Activated CD8-positive, alpha-beta T cell treated with anti-CD3 and anti-CD28 coated beads, Interleukin-2, amount 10 ng/mL, durations not matched to agents 7 days and 5 days (primary cell): ENCODE data around the gene FBXW4. TPM values are rescaled to one million over a fixed set of nuclear protein-coding genes. Genes with fewer than 3 reads are reported as not detected.

ENCODE experiments used
- ATAC-seq: fragments of 150-1000 bp; cut with Tn5 transposase; one replicate; pipeline ENCODE4 v1.10.0; 2021; ENCODE audit warnings: moderate library complexity
- CTCF ChIA-PET: fragments of 350-600 bp; sonication (Branson Sonifier 250); formaldehyde crosslinking; loops from one replicate; lab custom pipeline; 2021; ENCODE audit warnings: antibody characterized with exemption; lab: Charles Lee
- POLR2A ChIA-PET: fragments of 350-600 bp; sonication (Branson Sonifier 250); formaldehyde crosslinking; loops from one replicate; lab custom pipeline; 2021; ENCODE audit warnings: antibody characterized with exemption; lab: Charles Lee
- DNase-seq: peaks from one replicate; pipeline ENCODE4 v3.0.0-alpha.2; 2020
- H3K27ac Mint-ChIP-seq: one replicate; pipeline ENCODE4 v1.8.0; 2021; ENCODE audit warnings: mild to moderate bottlenecking, mixed read lengths
- H3K27me3 Mint-ChIP-seq: one replicate; pipeline ENCODE4 v1.8.0; 2021; ENCODE audit warnings: low read depth, mixed read lengths
- H3K36me3 Mint-ChIP-seq: one replicate; pipeline ENCODE4 v1.8.0; 2021; ENCODE audit warnings: low read depth, mixed read lengths
- H3K4me1 Mint-ChIP-seq: one replicate; pipeline ENCODE4 v1.8.0; 2021; ENCODE audit warnings: low read depth, mixed read lengths
- H3K4me3 Mint-ChIP-seq: one replicate; pipeline ENCODE4 v1.8.0; 2021; ENCODE audit warnings: mild to moderate bottlenecking, mixed read lengths
- H3K9me3 Mint-ChIP-seq: one replicate; pipeline ENCODE4 v1.8.0; 2022; ENCODE audit warnings: mixed read lengths; ENCODE audit not compliant: insufficient read depth
- total RNA-seq, 2 experiments: library from RNA; stranded (reverse); gene quantifications; one replicate each; pipeline ENCODE4 v1.2.3, GENCODE V29; 2021

The FBXW4 gene, protein sequence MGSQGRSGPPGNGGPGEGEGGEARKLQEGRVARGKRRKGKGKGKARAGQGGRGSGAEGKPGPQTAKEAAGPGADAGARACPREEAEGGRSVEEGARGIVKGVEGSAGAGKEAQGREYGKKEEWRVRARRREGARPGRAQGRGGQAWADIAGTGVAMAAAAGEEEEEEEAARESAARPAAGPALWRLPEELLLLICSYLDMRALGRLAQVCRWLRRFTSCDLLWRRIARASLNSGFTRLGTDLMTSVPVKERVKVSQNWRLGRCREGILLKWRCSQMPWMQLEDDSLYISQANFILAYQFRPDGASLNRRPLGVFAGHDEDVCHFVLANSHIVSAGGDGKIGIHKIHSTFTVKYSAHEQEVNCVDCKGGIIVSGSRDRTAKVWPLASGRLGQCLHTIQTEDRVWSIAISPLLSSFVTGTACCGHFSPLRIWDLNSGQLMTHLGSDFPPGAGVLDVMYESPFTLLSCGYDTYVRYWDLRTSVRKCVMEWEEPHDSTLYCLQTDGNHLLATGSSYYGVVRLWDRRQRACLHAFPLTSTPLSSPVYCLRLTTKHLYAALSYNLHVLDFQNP
- total RNA-seq = 10 to 100 TPM; 36.7 to 39.3 TPM

DNA sequence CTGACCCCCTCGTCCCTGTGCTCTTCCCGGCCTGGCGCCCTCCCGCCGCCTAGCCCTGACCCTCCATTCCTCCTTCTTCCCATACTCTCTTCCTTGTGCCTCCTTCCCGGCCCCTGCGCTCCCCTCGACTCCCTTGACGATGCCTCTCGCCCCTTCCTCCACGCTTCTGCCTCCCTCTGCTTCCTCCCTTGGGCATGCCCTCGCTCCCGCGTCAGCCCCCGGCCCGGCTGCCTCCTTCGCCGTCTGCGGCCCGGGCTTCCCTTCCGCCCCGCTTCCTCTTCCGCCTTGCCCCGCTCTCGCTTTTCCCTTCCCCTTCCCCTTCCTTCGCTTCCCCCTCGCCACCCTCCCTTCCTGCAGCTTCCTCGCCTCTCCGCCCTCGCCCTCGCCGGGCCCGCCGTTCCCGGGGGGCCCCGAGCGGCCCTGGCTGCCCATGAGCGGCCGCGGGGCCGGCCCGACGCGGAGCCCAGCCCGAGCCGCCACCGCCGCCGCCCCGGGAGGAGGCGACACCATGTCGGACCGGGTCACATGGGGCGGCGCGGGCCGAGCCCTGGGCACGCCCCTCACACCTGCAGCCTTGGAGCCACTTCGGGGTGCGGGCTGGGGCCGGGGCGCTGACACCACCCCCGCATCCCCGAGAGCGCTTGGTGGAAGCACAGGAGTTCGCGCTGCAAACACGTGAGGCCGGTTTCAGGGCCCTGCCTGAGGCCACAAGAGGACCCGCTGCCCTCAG is at the start of gene FBXW4:
Gene FBXW4, minus strand, starts transcription at position 497 of the 730 bp plus-strand sequence. Its CDS starts 65 bp downstream, at position 432.
- ChIA-PET POLR2A (interaction anchor here (0.5 to 1.7 kb wide), 5 partner anchors 10 to 1160 kb away, joined by 3 to 10 read pairs (median 8); partner anchors contain the start of gene OGA), CTCF (interaction anchor here (0.9 to 1.8 kb wide), 5 partner anchors 21 to 92 kb away, joined by 3 to 7 read pairs (median 5); partner anchors contain the start of gene NPM3)
- Mint-ChIP-seq H3K4me1 (peaks cover 35% of the 10 kb centered on the region), H3K27me3 (no peaks in the 10 kb centered on the region), H3K9me3 (no peaks in the 10 kb centered on the region), H3K4me3 (peak within 1 kb of the TSS; percentile 97), H3K27ac (peak within 1 kb of the TSS; percentile 98), H3K36me3 (peaks cover 7% of the 10 kb centered on the region)
- ATAC-seq = peak; percentile 80
- DNase-seq = peak; percentile 70

DNA sequence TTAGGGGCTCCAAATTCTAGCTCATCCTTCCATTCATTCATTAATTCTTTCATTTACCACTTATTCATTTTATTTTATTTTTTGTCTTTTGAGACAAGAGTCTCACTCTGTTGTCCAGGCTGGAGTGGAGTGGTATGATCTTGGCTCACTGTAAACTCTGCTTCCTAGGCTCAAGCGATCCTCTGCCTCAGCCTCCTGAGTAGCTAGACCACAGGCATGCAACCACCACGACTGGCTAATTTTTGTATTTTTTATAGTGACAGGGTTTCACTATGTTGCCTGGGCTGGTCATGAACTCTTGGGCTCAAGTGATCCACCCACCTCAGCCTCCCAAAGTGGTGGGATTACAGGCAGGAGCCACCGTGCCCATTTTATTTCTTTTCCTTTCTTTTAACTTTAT is 49.3 kb upstream of the FBXW4 start:
- no peaks in the 10 kb centered on the region for H3K36me3 Mint-ChIP-seq
- ATAC-seq = no peak

DNA sequence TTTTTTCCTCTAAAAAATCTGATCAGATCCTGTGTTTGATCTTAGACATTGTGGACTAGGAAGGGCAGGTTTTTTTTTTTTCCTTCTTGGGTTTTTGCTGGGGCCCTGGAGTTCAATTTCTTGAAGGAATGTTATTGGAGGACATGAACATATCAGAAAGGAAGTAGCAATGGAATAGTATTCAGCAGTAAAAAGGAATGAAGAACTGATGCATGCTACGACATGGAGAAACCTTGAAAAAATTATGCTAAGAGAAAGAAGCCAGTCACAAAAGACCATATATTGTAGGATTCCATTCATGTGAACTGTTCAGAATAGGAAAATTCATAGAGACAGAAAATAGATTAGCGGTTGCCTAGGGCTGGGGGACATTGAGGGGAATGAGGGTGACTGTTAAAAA is 47.0 kb upstream of the FBXW4 start:
- Mint-ChIP-seq H3K4me3 (no peak overlapping the region), H3K4me1 (no peaks in the 10 kb centered on the region), H3K36me3 (no peaks in the 10 kb centered on the region), H3K9me3 (no peaks in the 10 kb centered on the region), H3K27ac (no peak overlapping the region), H3K27me3 (peaks cover 22% of the 10 kb centered on the region)
- ChIA-PET CTCF (interaction anchor here (0.9 kb wide), 1 partner anchor 139 kb away, joined by 3 read pairs; no protein-coding TSS in a partner anchor), POLR2A (no interaction called here)
- DNase-seq (no peak), ATAC-seq (no peak)

More for the DNA sequence above, 49.3 kb upstream of the FBXW4 start:
- CTCF ChIA-PET = interaction anchor here (1.2 to 1.3 kb wide), 2 partner anchors 37 to 446 kb away, joined by 3 to 4 read pairs; no protein-coding TSS in a partner anchor
- Mint-ChIP-seq H3K27me3 (peaks cover 22% of the 10 kb centered on the region), H3K4me1 (no peaks in the 10 kb centered on the region), H3K9me3 (no peaks in the 10 kb centered on the region), H3K4me3 (no peak overlapping the region), H3K27ac (no peak overlapping the region)
- no peak for DNase-seq
- POLR2A ChIA-PET = no interaction called here

DNA sequence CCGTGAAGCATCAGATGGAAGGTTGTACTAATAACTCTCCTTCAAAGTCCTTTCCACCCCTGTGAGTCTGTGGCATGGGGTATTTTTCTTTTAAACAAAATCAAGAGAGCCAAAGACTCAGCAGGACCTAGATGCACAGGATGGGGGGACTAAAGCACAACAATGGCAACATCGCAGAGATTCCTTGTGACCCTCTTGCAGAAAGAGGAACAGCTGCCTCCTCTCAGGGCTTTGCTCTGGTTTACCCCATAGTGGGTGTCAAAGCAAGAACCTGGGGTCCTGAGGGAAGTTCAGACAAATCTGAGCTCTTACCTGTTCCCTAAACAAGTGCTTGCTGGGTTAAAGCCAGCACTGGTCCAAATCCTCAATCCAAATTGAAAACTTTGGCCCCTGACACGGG is 41.7 kb upstream of the FBXW4 start:
- H3K27ac Mint-ChIP-seq = no peak overlapping the region
- DNase-seq (no peak), ATAC-seq (no peak)
- no peaks in the 10 kb centered on the region for H3K4me1 Mint-ChIP-seq
- ChIA-PET POLR2A (no interaction called here), CTCF (interaction anchor here (1.6 kb wide), 1 partner anchor 134 kb away, joined by 4 read pairs; no protein-coding TSS in a partner anchor)
- H3K9me3 Mint-ChIP-seq = no peaks in the 10 kb centered on the region
- no peak overlapping the region for H3K4me3 Mint-ChIP-seq
- H3K36me3 Mint-ChIP-seq = no peaks in the 10 kb centered on the region
- H3K27me3 Mint-ChIP-seq = peaks cover 19% of the 10 kb centered on the region

DNA sequence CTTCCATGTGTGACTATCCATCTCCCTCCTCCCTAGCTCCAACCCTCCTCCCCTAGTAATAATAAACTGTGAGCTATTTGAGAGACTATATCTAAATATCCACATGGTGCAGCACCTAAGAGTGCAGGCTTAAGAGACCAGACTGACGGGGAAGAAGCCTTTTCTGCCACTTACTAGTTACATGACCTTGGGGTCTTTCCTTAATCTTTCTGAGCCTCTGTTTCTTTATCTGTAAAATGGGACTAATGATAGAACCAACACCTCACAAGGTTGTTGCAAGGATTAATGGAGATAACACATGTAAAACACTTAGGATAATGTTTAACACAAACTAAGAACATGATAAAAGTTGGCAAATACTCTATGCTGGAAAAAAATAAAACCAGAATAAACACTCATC is 37.1 kb upstream of the FBXW4 start:
- DNase-seq = no peak
- Mint-ChIP-seq H3K4me1 (no peaks in the 10 kb centered on the region), H3K27me3 (peaks cover 20% of the 10 kb centered on the region), H3K27ac (no peak overlapping the region), H3K4me3 (no peak overlapping the region), H3K9me3 (no peaks in the 10 kb centered on the region), H3K36me3 (no peaks in the 10 kb centered on the region)
- ChIA-PET POLR2A (no interaction called here), CTCF (no interaction called here)
- no peak for ATAC-seq

DNA sequence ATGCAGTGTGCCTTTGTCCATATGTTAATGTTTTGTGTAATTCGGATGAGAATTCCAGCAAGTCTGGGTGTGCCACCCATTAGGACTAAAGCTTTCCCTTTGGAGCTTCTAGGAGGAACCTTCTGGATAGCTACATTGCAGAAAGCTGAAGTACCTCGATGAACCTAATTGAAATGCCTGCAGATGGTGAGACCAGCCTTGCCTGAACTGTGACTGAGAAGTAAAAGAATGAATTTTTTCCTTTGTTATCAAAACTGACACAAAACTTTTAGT is 31.1 kb upstream of the FBXW4 start:
- Mint-ChIP-seq H3K27me3 (peaks cover 28% of the 10 kb centered on the region), H3K4me3 (no peak overlapping the region), H3K9me3 (no peaks in the 10 kb centered on the region), H3K27ac (no peak overlapping the region), H3K4me1 (no peaks in the 10 kb centered on the region), H3K36me3 (no peaks in the 10 kb centered on the region)
- POLR2A ChIA-PET = no interaction called here
- ATAC-seq (no peak), DNase-seq (no peak)
- CTCF ChIA-PET = no interaction called here

DNA sequence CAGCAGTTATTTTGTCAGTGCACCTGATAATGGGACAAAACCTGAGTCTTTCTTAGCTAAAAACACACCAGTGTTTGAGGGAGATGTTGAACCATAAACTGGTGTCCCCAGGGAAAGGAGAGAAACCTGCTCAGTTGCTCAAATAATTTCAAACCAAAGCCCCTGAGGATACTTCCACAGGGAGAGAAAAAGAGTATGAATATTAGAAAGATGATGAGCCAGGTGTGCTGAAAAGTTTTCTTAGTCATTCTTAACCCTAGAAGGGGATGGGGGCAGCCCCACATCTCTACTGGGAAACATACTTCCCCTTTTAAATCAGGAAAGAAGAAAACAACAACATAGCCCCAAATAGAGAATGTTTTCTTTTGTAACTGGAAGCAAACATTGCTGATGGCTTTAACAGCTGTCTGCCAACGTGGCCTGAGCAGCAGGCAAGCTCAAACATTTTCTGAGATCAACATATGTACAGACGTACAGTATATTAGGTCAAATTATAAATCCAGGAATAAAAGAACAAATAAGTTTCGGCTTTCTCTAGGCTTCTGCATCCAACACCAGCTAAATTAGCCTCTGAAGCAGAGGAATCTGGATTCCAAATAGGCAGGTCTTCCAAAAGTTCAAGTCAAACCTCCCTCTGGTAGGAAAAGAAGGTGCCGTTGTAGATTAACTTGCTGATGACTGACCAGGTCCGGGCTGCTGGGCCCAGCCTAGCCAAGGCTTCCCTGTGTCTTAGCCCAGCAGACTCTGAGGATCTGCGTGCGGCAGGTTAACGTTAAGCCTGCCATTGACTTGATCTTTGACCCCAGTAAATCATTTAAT is 30.5 kb upstream of the FBXW4 start:
- ChIA-PET CTCF (no interaction called here), POLR2A (no interaction called here)
- DNase-seq (no peak), ATAC-seq (no peak)
- H3K36me3 Mint-ChIP-seq = no peaks in the 10 kb centered on the region
- no peaks in the 10 kb centered on the region for H3K4me1 Mint-ChIP-seq
- peaks cover 28% of the 10 kb centered on the region for H3K27me3 Mint-ChIP-seq
- no peak overlapping the region for H3K27ac Mint-ChIP-seq
- no peaks in the 10 kb centered on the region for H3K9me3 Mint-ChIP-seq
- H3K4me3 Mint-ChIP-seq = no peak overlapping the region

DNA sequence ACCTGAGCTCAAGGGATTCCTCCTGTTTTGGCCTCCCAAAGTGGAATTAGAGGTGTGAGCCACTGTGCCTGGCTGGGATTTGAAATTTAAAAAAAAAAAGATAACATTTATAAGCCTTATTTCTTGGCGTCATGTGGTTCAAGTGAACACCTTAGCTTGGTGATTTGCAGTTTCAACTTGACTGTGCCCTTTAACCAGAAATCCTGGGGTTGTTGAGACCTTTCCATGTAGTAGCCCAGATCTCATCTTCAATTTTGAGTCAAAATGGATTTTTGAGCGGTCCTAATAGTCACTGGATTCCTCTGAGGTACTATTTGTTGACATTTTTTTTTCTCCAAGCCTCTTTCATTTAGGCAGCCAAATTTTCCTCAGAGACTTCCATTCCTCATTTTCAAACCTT is 29.5 kb upstream of the FBXW4 start:
- no peak overlapping the region for H3K4me3 Mint-ChIP-seq
- no peaks in the 10 kb centered on the region for H3K9me3 Mint-ChIP-seq
- CTCF ChIA-PET = no interaction called here
- no peak overlapping the region for H3K27ac Mint-ChIP-seq
- H3K4me1 Mint-ChIP-seq = no peaks in the 10 kb centered on the region
- H3K36me3 Mint-ChIP-seq = no peaks in the 10 kb centered on the region
- POLR2A ChIA-PET = no interaction called here
- H3K27me3 Mint-ChIP-seq = peaks cover 30% of the 10 kb centered on the region
- DNase-seq (no peak), ATAC-seq (no peak)

DNA sequence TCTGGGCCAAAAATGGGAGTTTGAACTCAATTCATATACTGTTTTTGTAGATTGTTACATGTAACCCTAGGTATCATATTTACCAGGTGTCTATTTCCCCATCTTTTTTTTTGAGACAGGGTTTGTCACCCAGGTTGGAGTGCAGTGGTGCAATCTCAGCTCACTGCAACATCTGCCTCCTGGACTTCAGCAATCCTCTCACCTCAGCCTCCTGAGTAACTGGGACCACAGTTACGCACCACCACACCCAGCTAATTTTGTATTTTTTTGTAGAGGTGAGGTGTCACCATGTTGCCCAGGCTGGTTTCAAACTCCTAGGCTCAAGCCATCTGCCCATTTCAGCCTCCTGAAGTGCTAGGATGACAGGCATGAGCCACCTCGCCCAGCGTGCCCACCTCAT is 28.2 kb upstream of the FBXW4 start:
- POLR2A ChIA-PET = no interaction called here
- H3K9me3 Mint-ChIP-seq = no peaks in the 10 kb centered on the region
- no peaks in the 10 kb centered on the region for H3K4me1 Mint-ChIP-seq
- no peaks in the 10 kb centered on the region for H3K36me3 Mint-ChIP-seq
- H3K4me3 Mint-ChIP-seq = no peak overlapping the region
- no peak overlapping the region for H3K27ac Mint-ChIP-seq
- H3K27me3 Mint-ChIP-seq = peaks cover 35% of the 10 kb centered on the region
- CTCF ChIA-PET = no interaction called here
- no peak for ATAC-seq
- DNase-seq = no peak

DNA sequence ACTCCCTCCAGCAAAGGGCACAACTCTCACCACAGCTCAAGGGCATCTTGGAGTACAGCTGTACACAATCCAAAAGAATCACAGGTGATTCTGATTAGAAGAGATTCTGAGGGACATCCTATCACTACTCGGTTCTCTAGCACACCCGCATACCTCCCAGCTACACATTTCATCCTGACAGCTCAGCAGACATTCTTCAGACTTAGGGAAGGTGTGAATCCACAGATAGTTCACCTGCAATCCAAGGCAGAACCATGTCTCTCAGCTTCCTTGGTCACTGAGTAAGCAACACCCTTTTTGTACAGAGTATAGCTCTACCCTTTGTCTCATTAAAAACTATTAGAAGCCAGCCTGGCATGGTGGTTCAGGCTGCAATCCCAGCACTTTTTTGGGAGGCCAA is 26.8 kb upstream of the FBXW4 start:
- POLR2A ChIA-PET = no interaction called here
- no peak for ATAC-seq
- CTCF ChIA-PET = no interaction called here

DNA sequence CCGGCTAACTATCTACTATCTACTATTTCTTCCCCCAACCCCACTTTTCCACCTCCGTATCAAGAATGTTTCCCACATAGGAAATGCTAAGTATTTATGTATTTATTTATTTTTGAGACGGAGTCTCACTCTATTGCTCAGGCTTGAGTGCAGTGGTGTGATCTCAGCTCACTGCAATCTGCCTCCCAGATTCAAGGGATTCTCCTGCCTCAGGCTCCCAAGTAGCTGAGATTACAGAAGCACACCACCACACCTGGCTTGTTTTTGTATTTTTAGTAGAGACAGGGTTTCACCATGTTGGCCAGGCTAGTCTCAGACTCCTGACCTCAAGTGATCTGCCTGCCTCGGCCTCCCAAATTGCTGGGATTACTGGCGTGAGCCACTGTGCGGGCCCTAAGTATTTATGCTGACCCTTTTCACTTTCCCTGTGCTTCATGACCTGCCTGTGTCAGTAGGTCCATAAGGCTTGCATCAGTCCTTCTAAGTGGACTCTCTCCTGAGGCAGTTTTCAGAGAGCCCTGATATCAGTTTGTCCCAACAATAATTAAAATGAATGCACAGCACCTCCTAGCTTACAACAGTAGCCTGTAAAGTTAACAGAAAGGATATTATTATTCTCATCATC is 25.7 kb upstream of the FBXW4 start:
- POLR2A ChIA-PET = no interaction called here
- no peak for ATAC-seq
- CTCF ChIA-PET = interaction anchor here (1.7 kb wide), 1 partner anchor 118 kb away, joined by 4 read pairs; no protein-coding TSS in a partner anchor
- H3K27me3 Mint-ChIP-seq = peaks cover 30% of the 10 kb centered on the region
- H3K36me3 Mint-ChIP-seq = no peaks in the 10 kb centered on the region
- no peaks in the 10 kb centered on the region for H3K4me1 Mint-ChIP-seq
- no peak overlapping the region for H3K4me3 Mint-ChIP-seq
- DNase-seq = no peak
- no peaks in the 10 kb centered on the region for H3K9me3 Mint-ChIP-seq
- no peak overlapping the region for H3K27ac Mint-ChIP-seq

More for the DNA sequence above, 26.8 kb upstream of the FBXW4 start:
- no peak overlapping the region for H3K4me3 Mint-ChIP-seq
- H3K4me1 Mint-ChIP-seq = no peaks in the 10 kb centered on the region
- H3K27ac Mint-ChIP-seq = no peak overlapping the region
- H3K9me3 Mint-ChIP-seq = no peaks in the 10 kb centered on the region
- H3K27me3 Mint-ChIP-seq = peaks cover 33% of the 10 kb centered on the region
- no peaks in the 10 kb centered on the region for H3K36me3 Mint-ChIP-seq
- DNase-seq = no peak
